ENCODE data around the gene DEDD. TPM values are rescaled to one million over a fixed set of nuclear protein-coding genes. Genes with fewer than 3 reads are reported as not detected.

DEDD gene
- total RNA-seq, 1 experiment from 2014 or later = 33.8 TPM

GRCh38 chr1:161138431-161138830, 6.0 kb upstream of the DEDD start:
- no peaks in the 10 kb centered on the region for H3K36me3 Mint-ChIP-seq (ENCODE audit: insufficient read depth, unreplicated experiment)
- no peak overlapping the region for H3K27ac Mint-ChIP-seq (ENCODE audit: unreplicated experiment)
- no peaks in the 10 kb centered on the region; the same call in 1 of the 2 replicates for H3K36me3 ChIP-seq (ENCODE audit: control insufficient read depth, insufficient read depth, low read length)
- H3K4me3 ChIP-seq (ENCODE audit: low read depth, low read length) = no peak overlapping the region
- intact Hi-C loops (cut with micrococcal nuclease; ENCODE audit: unreplicated experiment) = no loop called here
- no peaks in the 10 kb centered on the region for H3K9me3 ChIP-seq
- POLR2A ChIA-PET = interaction anchor here (1.1 kb wide), 1 partner anchor 17 kb away, joined by 3 read pairs; no protein-coding TSS in a partner anchor
- peaks cover 17% of the 10 kb centered on the region for H3K4me1 Mint-ChIP-seq (ENCODE audit: low read depth, unreplicated experiment)
- no peaks in the 10 kb centered on the region for H3K4me1 ChIP-seq
- CTCF ChIA-PET = interaction anchor here (0.6 kb wide), 2 partner anchors 82 to 199 kb away, joined by 3 read pairs; no protein-coding TSS in a partner anchor
- no peak for DNase-seq
- BruUV-seq (replicated peaks) = no TSS peak
- H3K4me3 Mint-ChIP-seq (ENCODE audit: unreplicated experiment) = no peak overlapping the region
- no peaks in the 10 kb centered on the region for H3K9me3 Mint-ChIP-seq (ENCODE audit: unreplicated experiment)
- no peaks in the 10 kb centered on the region for H3K27me3 ChIP-seq (replicated peaks; ENCODE audit: control insufficient read depth, insufficient read depth, low read length)
- H3K27me3 Mint-ChIP-seq (ENCODE audit: insufficient read depth, unreplicated experiment) = no peaks in the 10 kb centered on the region
- TF ChIP-seq CTCF (IDR thresholded peaks at IDR 0.05; ENCODE audit: insufficient read depth in 1 of 2, low read depth in 1 of 2, low read length in 1 of 2, severe bottlenecking in 1 of 2, unreplicated experiment in 1 of 2) = no peak

- Histone ChIP-seq H3K4me1 (no peaks in the 10 kb centered on the region), H3K27me3 (replicated peaks; ENCODE audit: control insufficient read depth, insufficient read depth, low read length) (no peaks in the 10 kb centered on the region), H3K9me3 (no peaks in the 10 kb centered on the region), H3K4me3 (ENCODE audit: low read depth, low read length) (no peak overlapping the region), H3K36me3 (ENCODE audit: control insufficient read depth, insufficient read depth, low read length) (no peaks in the 10 kb centered on the region; the same call in 1 of the 2 replicates)
- Mint-ChIP-seq H3K4me3 (ENCODE audit: unreplicated experiment) (no peak overlapping the region), H3K4me1 (ENCODE audit: low read depth, unreplicated experiment) (peaks cover 17% of the 10 kb centered on the region), H3K27me3 (ENCODE audit: insufficient read depth, unreplicated experiment) (no peaks in the 10 kb centered on the region), H3K36me3 (ENCODE audit: insufficient read depth, unreplicated experiment) (no peaks in the 10 kb centered on the region), H3K27ac (ENCODE audit: unreplicated experiment) (no peak overlapping the region), H3K9me3 (ENCODE audit: unreplicated experiment) (no peaks in the 10 kb centered on the region)
- ChIA-PET CTCF (interaction anchor here (0.6 kb wide), 1 partner anchor 11 kb away, joined by 3 read pairs; no protein-coding TSS in a partner anchor), POLR2A (interaction anchor here (1.1 kb wide), 1 partner anchor 17 kb away, joined by 3 read pairs; no protein-coding TSS in a partner anchor)
- DNase-seq = no peak
- no TSS peak for BruUV-seq (replicated peaks)
- intact Hi-C loops (cut with micrococcal nuclease; ENCODE audit: unreplicated experiment) = no loop called here
- TF ChIP-seq CTCF (IDR thresholded peaks at IDR 0.05; ENCODE audit: insufficient read depth in 1 of 2, low read depth in 1 of 2, low read length in 1 of 2, severe bottlenecking in 1 of 2, unreplicated experiment in 1 of 2) = no peak
These were observed 5.4 kb upstream of the DEDD start for GRCh38 chr1:161137881-161138280.

DNA sequence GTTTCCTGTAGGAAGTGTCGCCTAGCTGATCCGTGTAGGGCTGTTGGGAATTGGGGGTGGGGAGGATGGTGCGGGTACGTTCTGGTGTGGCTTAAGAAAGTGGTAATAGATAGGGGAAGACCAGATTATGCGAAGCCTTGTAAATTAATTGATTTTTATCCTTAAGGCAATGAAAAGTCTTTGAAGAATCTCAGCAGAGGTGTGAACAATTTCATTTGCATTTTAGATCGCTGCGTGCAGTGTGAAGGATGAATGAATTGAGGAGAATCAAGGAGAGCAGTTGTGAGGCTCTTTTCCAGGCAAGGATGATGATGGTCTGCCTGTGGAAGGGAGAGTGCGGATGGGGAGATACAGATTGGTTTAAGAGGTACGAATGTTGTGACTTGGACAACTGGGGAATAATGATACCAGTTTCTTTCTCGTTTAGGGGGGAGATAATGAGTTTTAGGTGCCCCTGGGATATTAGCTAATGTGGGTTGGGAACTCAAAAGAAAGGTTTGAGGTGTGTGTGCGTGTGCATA, 813 bp upstream of the DEDD start:
- TF ChIP-seq CTCF (IDR thresholded peaks at IDR 0.05; ENCODE audit: insufficient read depth in 1 of 2, low read depth in 1 of 2, low read length in 1 of 2, severe bottlenecking in 1 of 2, unreplicated experiment in 1 of 2) = no peak
- Mint-ChIP-seq H3K27ac (ENCODE audit: unreplicated experiment) (no peak overlapping the region), H3K36me3 (ENCODE audit: insufficient read depth, unreplicated experiment) (no peaks in the 10 kb centered on the region), H3K9me3 (ENCODE audit: unreplicated experiment) (no peaks in the 10 kb centered on the region), H3K27me3 (ENCODE audit: insufficient read depth, unreplicated experiment) (no peaks in the 10 kb centered on the region), H3K4me1 (ENCODE audit: low read depth, unreplicated experiment) (peaks cover 12% of the 10 kb centered on the region), H3K4me3 (ENCODE audit: unreplicated experiment) (no peak overlapping the region)
- TSS peak; percentile 75 for BruUV-seq (replicated peaks)
- no peaks in the 10 kb centered on the region for H3K4me1 ChIP-seq
- intact Hi-C loops (cut with micrococcal nuclease; ENCODE audit: unreplicated experiment) = loop anchor here (1.0 kb wide), 1 partner anchor 20 kb away; the partner anchor contains the start of gene UFC1
- DNase-seq = no peak
- H3K27me3 ChIP-seq (replicated peaks; ENCODE audit: control insufficient read depth, insufficient read depth, low read length) = no peaks in the 10 kb centered on the region
- ChIA-PET POLR2A (interaction anchor here (0.6 to 2.4 kb wide), 7 partner anchors 7 to 112 kb away, joined by 3 to 15 read pairs (median 6); partner anchors contain the start of genes F11R, NIT1, PFDN2 and PPOX), CTCF (interaction anchor here (0.5 to 1.6 kb wide), 7 partner anchors 12 to 139 kb away, joined by 3 to 11 read pairs (median 4); partner anchors contain the start of genes KLHDC9, NIT1, PFDN2 and PPOX)
- no peaks in the 10 kb centered on the region; the same call in 1 of the 2 replicates for H3K36me3 ChIP-seq (ENCODE audit: control insufficient read depth, insufficient read depth, low read length)
- peak overlapping the region; percentile 71 for H3K4me3 ChIP-seq (ENCODE audit: low read depth, low read length)
- no peaks in the 10 kb centered on the region for H3K9me3 ChIP-seq

Measured in Caco-2 (cell line).